GM19452 (cell line): ENCODE measurements around the gene TFCP2L1.

ENCODE experiments used
- ATAC-seq: cut with Tn5 transposase; IDR thresholded peaks from one replicate; pipeline ENCODE4 v1.9.1; 2021; ENCODE audit not compliant: unreplicated experiment

Gene TFCP2L1

GRCh38 chr2:121297217-121297830 is 12.3 kb upstream of the TFCP2L1 start:
- no peak for ATAC-seq

DNA sequence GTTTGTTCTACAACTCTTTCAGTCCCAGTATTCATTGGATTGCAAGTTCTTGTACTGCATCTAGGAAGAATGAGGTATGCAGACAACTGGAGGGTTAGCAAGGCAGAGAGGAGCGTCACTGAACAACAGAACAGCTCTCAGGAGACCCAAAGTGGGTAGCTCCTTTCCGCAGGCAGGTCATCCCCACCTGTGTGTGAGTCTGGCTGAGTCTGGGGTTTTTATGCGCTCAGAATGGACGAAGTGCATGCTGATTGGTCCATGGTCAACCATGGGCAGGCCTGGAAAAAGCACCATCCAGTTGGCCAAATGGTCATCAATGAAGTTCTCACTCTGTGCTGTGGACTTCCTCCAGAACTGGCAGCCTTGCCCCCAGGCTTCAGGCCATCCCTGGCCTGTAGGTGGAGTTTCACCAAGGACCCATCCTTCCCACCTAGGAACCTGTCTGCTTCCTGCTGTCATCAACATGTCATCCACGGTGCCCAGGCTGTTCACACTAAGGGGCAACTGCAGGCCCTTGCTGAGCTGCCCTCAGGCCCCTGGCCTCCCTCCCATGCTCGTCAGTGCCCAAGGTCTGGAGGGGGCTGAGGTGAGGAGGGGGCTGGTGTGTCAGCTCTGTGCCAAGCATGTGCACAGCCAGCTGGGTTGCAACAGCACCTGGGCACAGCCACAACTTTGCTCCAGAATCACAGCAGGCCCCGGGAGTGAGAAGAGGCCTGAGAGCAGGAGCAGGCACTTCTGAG is 11.1 kb upstream of the TFCP2L1 start:
- no peak for ATAC-seq

DNA sequence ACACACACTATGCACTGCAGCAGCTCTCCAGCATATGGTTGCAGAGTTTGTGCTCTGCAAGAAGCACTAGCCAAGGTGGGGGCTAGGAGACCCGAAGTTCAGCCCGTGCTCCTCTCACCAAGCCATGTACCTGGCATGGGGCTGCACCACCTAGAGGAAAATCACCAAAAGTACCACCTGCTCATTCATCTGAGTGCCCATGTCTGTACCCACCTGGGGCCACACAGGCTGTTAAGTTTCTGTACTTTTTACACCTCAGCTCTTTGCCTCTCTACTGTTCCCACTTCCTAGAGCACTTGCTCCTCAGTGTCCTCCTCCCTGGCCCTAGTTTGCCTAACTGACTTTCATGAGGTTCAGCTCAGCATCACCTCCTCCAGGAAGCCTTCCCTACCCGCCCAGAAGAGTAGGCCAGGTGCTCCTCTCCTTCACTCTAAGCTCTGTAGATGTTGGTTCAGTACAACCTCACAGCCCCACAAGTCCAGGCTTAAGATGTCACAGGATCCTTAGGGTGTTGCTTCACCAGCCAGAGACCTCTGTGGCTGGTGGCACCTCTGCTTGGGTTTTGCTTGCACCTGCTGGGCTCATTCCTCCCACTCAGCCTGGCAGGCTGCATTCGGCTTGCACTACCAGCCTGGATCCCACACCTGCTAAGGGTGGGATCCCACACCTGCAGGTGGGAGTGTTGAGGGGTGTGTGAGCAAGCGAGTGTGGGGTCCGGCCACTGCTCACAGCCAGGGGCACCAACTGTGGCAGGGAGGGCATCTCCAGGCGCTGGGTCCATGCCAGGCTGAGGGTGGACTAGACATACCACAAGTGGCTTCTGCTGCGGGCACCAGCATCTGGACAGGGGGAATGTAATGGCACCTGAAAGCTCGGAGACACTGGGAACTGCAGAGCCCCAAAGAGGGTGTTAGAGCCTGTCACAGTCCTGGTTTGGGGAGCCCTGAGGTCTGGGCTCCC is 10.2 kb upstream of the TFCP2L1 start:
- no peak for ATAC-seq

GRCh38 chr2:121293450-121294325 is 8.7 kb upstream of the TFCP2L1 start:
- ATAC-seq, result no peak

DNA sequence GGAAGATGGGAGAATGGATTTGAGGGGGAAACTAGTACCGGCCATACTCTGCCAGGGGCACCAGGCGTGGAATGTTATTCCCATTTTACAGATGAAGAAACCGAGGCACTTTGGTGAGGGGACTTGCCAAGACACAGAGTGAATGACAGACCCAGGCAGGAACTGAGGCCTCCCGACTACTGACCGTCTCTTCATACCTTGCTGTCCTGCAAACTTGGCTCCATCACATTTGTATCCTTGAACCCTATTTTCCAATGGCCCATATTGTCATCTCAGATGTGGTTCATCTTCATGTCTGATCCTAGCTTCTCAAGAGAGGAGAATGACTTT is 6.2 kb upstream of the TFCP2L1 start:
- no peak for ATAC-seq

- no peak for ATAC-seq
Measured at GRCh38 chr2:121289271-121289670, 4.3 kb upstream of the TFCP2L1 start.

DNA sequence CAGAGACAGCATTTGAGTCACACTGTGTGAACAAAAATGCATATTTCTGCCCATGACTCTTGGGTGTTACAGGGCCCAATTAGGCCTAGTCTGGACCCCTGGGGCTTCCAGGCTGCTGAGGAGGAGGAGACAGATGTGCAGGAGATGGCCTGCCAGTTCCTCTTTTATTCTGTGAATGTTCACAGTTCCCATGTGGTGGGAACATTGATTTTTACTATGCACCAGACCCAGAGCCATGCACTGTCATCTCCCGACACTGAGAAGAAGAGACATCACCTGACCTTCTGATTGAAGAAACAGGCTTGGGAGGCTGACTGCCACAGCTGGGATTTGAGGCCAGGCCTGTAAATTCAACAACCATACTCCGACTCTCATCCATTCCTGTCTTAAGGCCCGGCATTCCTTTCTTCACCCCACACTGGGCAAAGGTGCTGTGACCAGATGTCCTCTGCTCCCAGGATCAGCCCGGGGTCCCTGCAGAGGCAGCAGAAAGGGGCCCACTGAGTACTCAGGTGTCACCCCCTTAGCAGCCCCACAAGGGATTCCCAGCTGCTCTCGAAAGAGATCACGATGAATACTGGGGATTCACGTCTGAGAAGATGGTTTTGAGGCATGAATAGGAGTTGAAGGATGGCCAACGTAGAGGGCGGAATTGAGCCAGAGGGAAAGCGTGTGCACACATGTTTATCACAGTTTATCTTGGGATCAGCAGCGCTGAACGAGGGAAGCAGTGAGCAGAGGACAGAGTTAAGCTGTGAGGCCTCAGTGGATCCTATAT is 3.6 kb upstream of the TFCP2L1 start:
- no peak for ATAC-seq

GRCh38 chr2:121287956-121288355 is 3.0 kb upstream of the TFCP2L1 start:
- no peak for ATAC-seq

DNA sequence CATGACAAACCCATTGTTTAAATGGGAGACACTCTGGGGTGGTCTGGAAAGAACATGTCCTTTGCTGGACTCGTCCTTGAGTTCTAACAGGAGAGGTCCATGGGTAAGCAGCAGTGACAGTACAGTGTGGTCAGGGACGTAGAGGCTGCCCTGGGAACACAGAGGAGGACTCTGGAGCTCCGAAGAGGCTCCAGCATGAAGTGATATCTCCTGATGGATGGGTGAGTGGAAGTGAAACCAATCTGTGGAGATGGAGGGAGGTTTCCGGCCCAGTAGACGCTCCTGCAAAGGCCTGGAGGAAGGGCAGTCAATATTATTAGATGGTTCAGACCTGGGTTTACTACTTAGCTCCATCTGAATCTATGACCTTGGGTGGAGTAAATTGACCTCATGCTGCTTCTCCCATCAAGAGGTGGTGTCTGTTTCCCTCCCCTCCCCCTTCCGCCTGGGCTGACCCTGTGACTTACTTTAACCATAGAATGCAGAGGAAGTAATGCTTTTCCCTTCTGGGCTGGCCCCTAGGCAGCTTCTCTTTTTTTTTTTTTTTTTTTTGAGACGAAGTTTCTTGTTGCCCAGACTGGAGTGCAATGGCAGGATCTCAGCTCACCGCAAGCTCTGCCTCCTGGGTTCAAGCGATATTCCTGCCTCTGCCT is 2.3 kb upstream of the TFCP2L1 start:
- ATAC-seq, result no peak

- ATAC-seq, result no peak
Measured at GRCh38 chr2:121286506-121286905, 1.5 kb upstream of the TFCP2L1 start.

- no peak for ATAC-seq
Measured at GRCh38 chr2:121285926-121286325, 924 bp upstream of the TFCP2L1 start.

GRCh38 chr2:121283670-121284462 is 1.1 kb downstream of the TFCP2L1 start:
- ATAC-seq, result no peak

DNA sequence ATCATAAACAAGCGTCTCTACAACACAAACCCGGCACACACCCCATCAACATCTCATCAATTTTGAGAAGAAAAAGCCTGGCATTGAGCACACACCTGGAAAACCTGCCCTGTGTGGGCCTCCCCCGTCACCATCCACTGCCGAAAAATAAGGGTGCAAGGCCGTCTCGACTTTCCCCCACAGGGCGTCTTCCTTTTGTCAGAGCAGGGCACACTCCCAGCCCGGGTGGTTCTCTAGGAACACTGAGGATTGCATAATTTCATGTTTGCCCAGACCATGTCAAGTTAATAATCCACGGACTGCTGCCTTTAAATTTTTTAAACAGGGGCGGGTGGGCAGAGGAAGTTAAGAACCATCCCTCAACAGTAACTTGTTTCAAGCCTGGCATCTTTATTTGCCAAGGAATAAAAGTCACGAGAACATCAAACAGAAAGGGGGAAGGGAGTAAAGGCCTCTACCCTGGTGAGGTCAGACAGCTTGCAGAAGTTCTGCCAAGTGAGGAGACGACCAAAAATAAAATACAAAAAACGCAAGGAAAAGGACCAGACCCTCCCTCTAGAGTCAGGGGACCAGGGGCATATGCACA is 2.1 kb downstream of the TFCP2L1 start:
- no peak for ATAC-seq

- ATAC-seq, result no peak
Measured at GRCh38 chr2:121281694-121282093, 3.3 kb downstream of the TFCP2L1 start.

- no peak for ATAC-seq
Measured at GRCh38 chr2:121281107-121281506, 3.9 kb downstream of the TFCP2L1 start.

DNA sequence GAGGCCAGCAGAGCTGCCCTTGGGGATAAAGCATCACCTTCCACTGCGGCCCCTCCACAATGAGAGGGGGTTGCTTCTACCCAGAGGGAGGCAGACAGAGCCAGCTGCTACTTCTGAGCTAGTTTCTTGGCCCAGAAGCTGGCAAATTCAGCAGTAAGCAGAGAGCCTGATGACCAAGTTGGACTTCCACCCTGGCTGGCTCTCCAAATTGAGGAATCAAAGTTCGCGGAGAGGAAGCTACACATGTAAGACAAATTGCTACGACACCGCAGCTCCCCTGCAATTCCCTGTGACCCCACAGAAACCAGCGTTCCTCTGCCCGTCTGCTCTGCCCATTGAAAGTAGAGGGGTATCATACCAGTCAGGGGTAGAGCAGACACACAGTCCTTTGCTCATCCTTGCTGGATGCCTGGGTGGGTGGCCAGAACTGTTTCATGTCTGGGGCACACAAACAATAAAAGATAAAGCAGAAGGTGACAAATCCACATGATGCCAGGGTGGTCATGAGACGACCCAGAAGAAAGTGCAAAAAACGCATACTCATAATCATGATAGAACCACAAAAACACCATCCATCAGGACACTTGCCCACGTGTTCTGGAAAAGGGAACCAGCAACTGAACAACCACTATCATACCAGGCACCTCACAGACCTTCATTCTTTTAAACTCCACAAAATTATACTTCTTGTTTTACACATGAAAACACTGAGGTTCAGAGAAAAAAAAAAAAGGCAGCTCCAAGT is 5.4 kb downstream of the TFCP2L1 start:
- ATAC-seq, result no peak

GRCh38 chr2:121276341-121276740 is 8.7 kb downstream of the TFCP2L1 start:
- no peak for ATAC-seq

DNA sequence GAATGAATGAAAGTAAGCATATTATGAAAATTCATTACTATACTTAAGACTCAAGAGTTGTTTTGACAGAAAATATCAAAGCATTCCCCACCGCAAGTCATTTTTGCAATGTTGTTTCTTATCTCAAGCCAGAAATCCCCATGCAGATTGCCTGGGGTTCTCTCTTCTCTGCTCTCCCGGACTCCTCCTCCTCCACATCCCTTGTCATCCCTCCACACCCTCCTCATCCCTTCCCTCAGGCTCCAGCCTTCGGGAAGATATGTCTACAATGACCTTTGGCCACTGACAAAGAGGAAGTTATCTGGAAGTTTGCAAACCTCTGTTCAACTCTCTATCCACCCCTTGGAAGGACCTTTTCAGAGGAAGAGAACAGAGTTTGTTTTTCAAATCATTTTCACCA is 11.9 kb downstream of the TFCP2L1 start:
- no peak for ATAC-seq
